ENCODE measurements around the gene SPOP. TPM values are rescaled to one million over a fixed set of nuclear protein-coding genes. Genes with fewer than 3 reads are reported as not detected.

SPOP gene
- total RNA-seq, 1 donor from 2014 or later, result 81.8 TPM

DNA sequence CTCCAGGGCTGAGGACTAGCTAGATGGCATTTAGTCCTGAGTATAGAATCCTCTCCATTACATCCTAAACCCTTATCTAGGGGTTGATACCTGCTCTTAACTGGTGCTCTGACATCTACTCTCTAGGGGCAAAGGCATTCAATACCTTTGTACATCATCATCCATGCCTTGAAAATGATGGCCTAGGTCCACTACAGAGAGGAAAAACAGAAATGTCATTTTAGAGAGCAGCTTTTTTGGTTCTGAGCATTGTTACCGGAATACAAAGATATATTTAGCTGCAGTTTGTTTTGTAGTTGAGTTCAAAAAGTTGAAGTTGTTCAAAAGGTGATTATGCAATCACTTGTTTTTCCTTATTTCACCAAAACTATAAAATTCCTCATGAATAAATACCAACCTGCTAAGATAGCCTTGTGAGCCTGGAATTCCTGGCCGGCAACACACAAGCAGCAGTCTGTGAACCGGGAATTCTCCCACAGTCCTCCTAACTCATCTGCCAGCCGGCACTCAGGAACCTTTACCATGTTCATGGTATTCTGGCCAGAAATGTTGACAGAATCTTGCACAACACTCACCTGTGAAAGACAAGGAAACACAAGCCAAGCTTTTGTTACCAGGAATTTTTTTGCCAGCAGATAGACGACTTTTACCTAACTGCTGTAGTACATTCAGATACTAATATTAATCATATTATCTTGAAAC, 66.9 kb downstream of the SPOP start:
- DNase-seq, result no peak
- Histone ChIP-seq H3K9me3 (no peaks in the 10 kb centered on the region), H3K36me3 (peaks cover 80% of the 10 kb centered on the region), H3K4me1 (peaks cover 30% of the 10 kb centered on the region), H3K4me3 (no peak overlapping the region), H3K27ac (peak overlapping the region; percentile 33), H3K27me3 (ENCODE audit: low read depth) (no peaks in the 10 kb centered on the region)
- intact Hi-C loops (cut with DNase I), result no loop called here
- peak; percentile 43 to 77 for ATAC-seq
- TF ChIP-seq, protein P1, sequence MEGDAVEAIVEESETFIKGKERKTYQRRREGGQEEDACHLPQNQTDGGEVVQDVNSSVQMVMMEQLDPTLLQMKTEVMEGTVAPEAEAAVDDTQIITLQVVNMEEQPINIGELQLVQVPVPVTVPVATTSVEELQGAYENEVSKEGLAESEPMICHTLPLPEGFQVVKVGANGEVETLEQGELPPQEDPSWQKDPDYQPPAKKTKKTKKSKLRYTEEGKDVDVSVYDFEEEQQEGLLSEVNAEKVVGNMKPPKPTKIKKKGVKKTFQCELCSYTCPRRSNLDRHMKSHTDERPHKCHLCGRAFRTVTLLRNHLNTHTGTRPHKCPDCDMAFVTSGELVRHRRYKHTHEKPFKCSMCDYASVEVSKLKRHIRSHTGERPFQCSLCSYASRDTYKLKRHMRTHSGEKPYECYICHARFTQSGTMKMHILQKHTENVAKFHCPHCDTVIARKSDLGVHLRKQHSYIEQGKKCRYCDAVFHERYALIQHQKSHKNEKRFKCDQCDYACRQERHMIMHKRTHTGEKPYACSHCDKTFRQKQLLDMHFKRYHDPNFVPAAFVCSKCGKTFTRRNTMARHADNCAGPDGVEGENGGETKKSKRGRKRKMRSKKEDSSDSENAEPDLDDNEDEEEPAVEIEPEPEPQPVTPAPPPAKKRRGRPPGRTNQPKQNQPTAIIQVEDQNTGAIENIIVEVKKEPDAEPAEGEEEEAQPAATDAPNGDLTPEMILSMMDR (IDR thresholded peaks at IDR 0.05), result no peak

DNA sequence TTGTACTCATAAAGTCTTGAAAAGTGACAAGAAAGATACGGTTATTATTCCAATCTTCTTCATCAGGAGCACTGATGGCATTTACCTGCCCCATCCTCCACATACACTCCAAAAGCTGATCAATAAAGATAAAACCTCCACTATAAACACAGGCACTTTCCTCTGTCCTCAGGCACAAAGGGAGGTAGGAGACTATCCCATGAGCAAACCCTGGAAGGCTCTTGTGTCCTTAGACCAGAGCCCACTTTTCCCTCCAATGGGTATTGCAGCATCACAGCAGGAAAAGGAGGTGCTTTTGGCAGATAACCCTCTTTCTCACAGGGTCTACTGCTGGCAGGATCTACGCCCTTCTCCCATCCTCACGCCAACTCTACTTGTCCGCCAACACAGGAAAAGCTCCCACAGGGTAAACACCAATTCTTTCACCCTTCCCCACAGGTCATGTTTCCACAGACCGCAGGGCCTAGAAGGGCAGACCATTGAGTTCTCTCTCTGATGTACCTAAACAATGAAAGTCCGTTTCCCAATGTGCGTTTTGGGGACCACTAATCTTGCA, 73.5 kb downstream of the SPOP start:
- DNase-seq (no peak), ATAC-seq (no peak)
- Histone ChIP-seq H3K4me1 (peaks cover 18% of the 10 kb centered on the region), H3K9me3 (no peaks in the 10 kb centered on the region), H3K27me3 (ENCODE audit: low read depth) (no peaks in the 10 kb centered on the region), H3K36me3 (peaks cover 97% of the 10 kb centered on the region), H3K4me3 (no peak overlapping the region), H3K27ac (no peak overlapping the region)
- intact Hi-C loops (cut with DNase I), result no loop called here
- TF ChIP-seq, protein P1 (IDR thresholded peaks at IDR 0.05), result no peak

DNA sequence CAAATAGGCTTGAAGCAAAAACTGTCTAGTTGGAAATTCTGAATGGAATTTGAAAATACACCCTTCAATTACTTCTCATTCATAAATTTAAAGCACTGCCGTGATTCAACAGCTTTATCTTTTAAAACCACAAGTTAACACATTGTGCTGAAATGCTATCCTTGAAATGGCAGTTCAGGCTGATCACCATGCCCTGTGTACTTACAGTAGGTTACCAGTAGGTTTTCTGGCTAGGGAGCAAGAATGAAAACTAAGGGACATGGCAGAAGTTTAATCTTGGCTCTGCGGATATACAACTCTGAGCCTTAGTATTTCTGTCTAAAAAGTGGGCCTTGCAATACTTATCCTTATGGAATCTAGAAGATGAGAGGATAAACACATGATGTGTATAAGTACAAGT, 74.2 kb downstream of the SPOP start:
- intact Hi-C loops (cut with DNase I), result no loop called here
- peaks cover 18% of the 10 kb centered on the region for H3K4me1 ChIP-seq
- H3K36me3 ChIP-seq, result peaks cover 97% of the 10 kb centered on the region
- DNase-seq (no peak), ATAC-seq (no peak)
- TF ChIP-seq, protein P1 (IDR thresholded peaks at IDR 0.05), result no peak
- no peak overlapping the region for H3K27ac ChIP-seq
- H3K4me3 ChIP-seq, result no peak overlapping the region
- no peaks in the 10 kb centered on the region for H3K27me3 ChIP-seq (ENCODE audit: low read depth)
- H3K9me3 ChIP-seq, result no peaks in the 10 kb centered on the region

DNA sequence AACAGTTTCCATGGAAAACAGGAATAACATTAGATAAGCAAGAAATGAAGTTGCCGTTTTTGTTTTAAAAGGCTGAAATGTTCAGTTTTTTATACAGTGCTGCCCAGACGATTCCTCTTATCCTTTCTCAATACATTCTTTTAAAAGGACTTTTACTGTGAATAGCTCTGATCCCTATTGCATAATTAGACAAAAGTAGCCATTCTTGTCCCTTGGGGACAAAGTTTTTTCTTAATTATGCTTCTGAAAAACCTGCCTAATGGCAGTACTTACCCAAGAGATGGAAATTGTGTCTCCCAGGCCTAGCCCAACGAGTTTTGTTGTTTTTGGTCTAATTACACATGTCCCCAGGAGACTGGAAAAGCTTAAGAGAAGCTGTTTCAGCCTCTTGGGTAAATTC, 74.7 kb downstream of the SPOP start:
- TF ChIP-seq, protein P1 (IDR thresholded peaks at IDR 0.05), result no peak
- H3K9me3 ChIP-seq, result no peaks in the 10 kb centered on the region
- H3K36me3 ChIP-seq, result peaks cover 98% of the 10 kb centered on the region
- peaks cover 22% of the 10 kb centered on the region for H3K4me1 ChIP-seq
- no peak overlapping the region for H3K4me3 ChIP-seq
- intact Hi-C loops (cut with DNase I), result no loop called here
- no peak for ATAC-seq
- DNase-seq, result no peak
- peak overlapping the region; percentile 15 for H3K27ac ChIP-seq
- H3K27me3 ChIP-seq (ENCODE audit: low read depth), result no peaks in the 10 kb centered on the region

DNA sequence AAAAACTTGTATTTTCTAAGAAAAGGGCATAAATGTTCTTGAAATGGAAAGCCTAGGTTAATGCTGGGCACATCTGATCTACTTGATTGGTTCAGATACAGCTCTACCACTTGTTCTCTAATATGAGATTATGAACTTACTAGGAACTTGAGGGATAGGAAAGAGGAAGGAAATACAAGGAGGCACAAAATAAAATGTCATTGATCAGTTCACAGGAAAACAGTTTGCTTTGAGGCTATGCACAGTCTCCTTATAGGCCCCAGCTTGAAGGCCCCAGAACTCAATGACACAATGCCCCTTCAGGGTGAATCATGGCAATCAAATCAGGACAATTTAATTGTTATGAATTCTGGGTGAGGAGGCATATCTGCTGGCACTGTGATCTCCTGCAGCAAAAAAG, 75.1 kb downstream of the SPOP start:
- intact Hi-C loops (cut with DNase I), result no loop called here
- peak overlapping the region; percentile 15 for H3K27ac ChIP-seq
- DNase-seq, result no peak
- no peak overlapping the region for H3K4me3 ChIP-seq
- H3K4me1 ChIP-seq, result peaks cover 26% of the 10 kb centered on the region
- no peaks in the 10 kb centered on the region for H3K9me3 ChIP-seq
- TF ChIP-seq, protein P1 (IDR thresholded peaks at IDR 0.05), result no peak
- H3K36me3 ChIP-seq, result peaks cover 98% of the 10 kb centered on the region
- no peaks in the 10 kb centered on the region for H3K27me3 ChIP-seq (ENCODE audit: low read depth)
- no peak for ATAC-seq
